Measurements from ENCODE around the gene OSBPL9. TPM values are rescaled to one million over a fixed set of nuclear protein-coding genes. Genes with fewer than 3 reads are reported as not detected.

The OSBPL9 gene
- total RNA-seq, 1 experiment from 2014 or later: 52.6 TPM

GRCh38 chr1:51600529-51600928 is 16.4 kb upstream of the OSBPL9 start (continued):
- TF ChIP-seq REST (IDR thresholded peaks at IDR 0.05; ENCODE audit: low read depth): no peak

GRCh38 chr1:51600965-51601364 is 15.9 kb upstream of the OSBPL9 start:
- Histone ChIP-seq H2AFZ (ENCODE audit: low read depth, low read length, poor library complexity, severe bottlenecking) (no peak overlapping the region), H3K27me3 (ENCODE audit: insufficient read depth, low read length) (no peaks in the 10 kb centered on the region), H3K9me2 (ENCODE audit: insufficient read depth) (no peaks in the 10 kb centered on the region), H3K79me2 (ENCODE audit: insufficient read depth, low read length) (no peaks in the 10 kb centered on the region), H3K9me3 (ENCODE audit: control insufficient read depth in 1 of 2, insufficient read depth in 1 of 2, low read depth in 1 of 2, low read length in 2 of 2) (no peaks in the 10 kb centered on the region), H3K4me2 (ENCODE audit: low read length) (no peak overlapping the region), H3K9ac (ENCODE audit: low read length) (no peak overlapping the region), H3K4me1 (ENCODE audit: control insufficient read depth in 1 of 2, insufficient read depth in 2 of 2, low read length in 2 of 2) (no peaks in the 10 kb centered on the region), H3K36me3 (ENCODE audit: control insufficient read depth in 1 of 2, insufficient read depth in 2 of 2, low read length in 2 of 2) (no peaks in the 10 kb centered on the region), H3K4me3 (replicated peaks in 1 of 2; ENCODE audit: low read depth in 1 of 2, low read length in 2 of 2) (no peak overlapping the region), H3K27ac (ENCODE audit: low read depth, low read length) (no peak overlapping the region), H4K20me1 (ENCODE audit: insufficient read depth) (no peaks in the 10 kb centered on the region)
- POLR2A ChIA-PET: no interaction called here
- CTCF ChIA-PET: no interaction called here
- TF ChIP-seq MAX (IDR thresholded peaks at IDR 0.05) (no peak), CEBPB (IDR thresholded peaks at IDR 0.05; ENCODE audit: low read depth) (no peak), CTCF (IDR thresholded peaks at IDR 0.05 in 2 of 3, conservative IDR thresholded peaks at IDR 0.05 in 1 of 3; ENCODE audit: borderline replicate concordance in 1 of 3, insufficient read depth in 1 of 3, low read depth in 2 of 3, low read length in 2 of 3) (no peak), JUND (IDR thresholded peaks at IDR 0.05) (no peak), ZBTB33 (IDR thresholded peaks at IDR 0.05; ENCODE audit: extremely low read depth, insufficient replicate concordance, low read length) (no peak), SRF (IDR thresholded peaks at IDR 0.05; ENCODE audit: low read depth) (no peak), SIN3A (IDR thresholded peaks at IDR 0.05; ENCODE audit: low read depth) (no peak)
- no TSS peak for BruUV-seq (replicated peaks)
- intact Hi-C loops (cut with micrococcal nuclease): no loop called here
- DNase-seq (ENCODE audit: low read depth, low spot score) (no peak), ATAC-seq (no peak)
- RAD21 ChIA-PET (ENCODE audit: low non-redundant PET in 1 of 2, low total read pairs in 2 of 2, uncharacterized antibody in 2 of 2, unreplicated experiment in 2 of 2): no interaction called here
